GM12875 (cell line): Measurements from ENCODE around the gene PDK4.

ENCODE experiments used
- H3K4me3 ChIP-seq: one replicate; pipeline ENCODE4 v1.5.1; 2011; ENCODE audit warnings: low read depth, low read length, control low read depth
- TF ChIP-seq, protein P1 (sequence below): IDR thresholded peaks from 2 replicates; pipeline ENCODE4 v1.5.1; 2011; ENCODE audit warnings: low read depth, mild to moderate bottlenecking, control low read depth, inconsistent platforms, low read length, moderate library complexity, borderline replicate concordance; ENCODE audit not compliant: insufficient read depth

PDK4 gene

DNA sequence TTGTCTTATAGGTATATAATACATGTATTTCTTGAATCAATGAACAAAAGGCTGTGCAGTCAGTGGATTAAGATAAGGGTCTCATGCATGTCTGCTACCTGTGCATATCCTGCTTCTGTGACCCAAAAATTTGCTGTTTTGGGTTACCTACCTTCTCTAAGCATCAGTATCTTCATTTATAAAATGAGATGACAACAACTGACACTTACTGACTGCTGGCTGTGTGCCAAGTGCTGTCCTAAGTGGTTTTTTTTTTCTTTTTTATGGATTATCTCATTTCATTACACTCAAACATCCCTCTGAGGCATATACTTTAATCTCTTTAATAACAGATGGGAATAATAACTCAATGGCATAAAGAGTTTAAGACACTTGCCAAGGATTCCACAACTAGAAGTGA, 2.1 kb downstream of the PDK4 start:
- H3K4me3 ChIP-seq: no peak overlapping the region
- TF ChIP-seq, protein P1, sequence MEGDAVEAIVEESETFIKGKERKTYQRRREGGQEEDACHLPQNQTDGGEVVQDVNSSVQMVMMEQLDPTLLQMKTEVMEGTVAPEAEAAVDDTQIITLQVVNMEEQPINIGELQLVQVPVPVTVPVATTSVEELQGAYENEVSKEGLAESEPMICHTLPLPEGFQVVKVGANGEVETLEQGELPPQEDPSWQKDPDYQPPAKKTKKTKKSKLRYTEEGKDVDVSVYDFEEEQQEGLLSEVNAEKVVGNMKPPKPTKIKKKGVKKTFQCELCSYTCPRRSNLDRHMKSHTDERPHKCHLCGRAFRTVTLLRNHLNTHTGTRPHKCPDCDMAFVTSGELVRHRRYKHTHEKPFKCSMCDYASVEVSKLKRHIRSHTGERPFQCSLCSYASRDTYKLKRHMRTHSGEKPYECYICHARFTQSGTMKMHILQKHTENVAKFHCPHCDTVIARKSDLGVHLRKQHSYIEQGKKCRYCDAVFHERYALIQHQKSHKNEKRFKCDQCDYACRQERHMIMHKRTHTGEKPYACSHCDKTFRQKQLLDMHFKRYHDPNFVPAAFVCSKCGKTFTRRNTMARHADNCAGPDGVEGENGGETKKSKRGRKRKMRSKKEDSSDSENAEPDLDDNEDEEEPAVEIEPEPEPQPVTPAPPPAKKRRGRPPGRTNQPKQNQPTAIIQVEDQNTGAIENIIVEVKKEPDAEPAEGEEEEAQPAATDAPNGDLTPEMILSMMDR: no peak

DNA sequence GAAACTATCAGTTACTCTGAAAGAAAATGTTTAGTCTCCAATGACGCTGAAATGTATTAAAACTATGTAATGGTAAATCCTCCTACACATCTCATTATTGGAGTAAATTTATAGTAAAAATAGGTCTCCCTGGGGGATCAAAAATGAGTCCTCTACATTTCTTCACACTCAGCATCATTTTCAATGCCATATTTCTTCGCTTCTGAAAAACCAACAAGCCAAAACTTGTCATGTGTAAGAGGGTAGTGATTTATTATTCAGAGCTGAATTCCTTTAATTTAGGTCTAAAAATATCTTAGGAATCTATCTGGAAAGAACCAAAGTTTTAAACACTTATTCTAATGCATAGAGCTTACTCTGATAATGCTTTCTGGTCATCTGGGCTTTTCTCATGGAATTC, 3.0 kb downstream of the PDK4 start:
- no peak overlapping the region for H3K4me3 ChIP-seq
- TF ChIP-seq, protein P1: no peak

DNA sequence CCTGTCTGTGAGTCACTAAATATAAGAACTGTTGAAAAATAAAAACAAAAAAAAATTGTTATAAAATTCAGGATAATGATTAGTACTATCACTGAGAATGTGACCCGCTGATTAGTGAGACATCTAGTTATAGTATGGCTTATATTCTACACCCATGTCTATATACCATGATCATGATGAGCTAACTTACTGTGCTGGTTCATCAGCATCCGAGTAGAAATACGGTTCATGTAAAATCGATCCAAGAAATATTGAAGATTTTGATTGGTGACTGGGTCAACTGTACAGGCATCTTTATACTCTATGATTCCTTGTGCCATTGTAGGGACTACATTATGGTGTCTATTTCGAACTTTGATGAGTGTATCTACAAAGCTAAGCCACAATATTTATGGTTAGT, 3.7 kb downstream of the PDK4 start:
- TF ChIP-seq, protein P1: no peak
- no peak overlapping the region for H3K4me3 ChIP-seq

DNA sequence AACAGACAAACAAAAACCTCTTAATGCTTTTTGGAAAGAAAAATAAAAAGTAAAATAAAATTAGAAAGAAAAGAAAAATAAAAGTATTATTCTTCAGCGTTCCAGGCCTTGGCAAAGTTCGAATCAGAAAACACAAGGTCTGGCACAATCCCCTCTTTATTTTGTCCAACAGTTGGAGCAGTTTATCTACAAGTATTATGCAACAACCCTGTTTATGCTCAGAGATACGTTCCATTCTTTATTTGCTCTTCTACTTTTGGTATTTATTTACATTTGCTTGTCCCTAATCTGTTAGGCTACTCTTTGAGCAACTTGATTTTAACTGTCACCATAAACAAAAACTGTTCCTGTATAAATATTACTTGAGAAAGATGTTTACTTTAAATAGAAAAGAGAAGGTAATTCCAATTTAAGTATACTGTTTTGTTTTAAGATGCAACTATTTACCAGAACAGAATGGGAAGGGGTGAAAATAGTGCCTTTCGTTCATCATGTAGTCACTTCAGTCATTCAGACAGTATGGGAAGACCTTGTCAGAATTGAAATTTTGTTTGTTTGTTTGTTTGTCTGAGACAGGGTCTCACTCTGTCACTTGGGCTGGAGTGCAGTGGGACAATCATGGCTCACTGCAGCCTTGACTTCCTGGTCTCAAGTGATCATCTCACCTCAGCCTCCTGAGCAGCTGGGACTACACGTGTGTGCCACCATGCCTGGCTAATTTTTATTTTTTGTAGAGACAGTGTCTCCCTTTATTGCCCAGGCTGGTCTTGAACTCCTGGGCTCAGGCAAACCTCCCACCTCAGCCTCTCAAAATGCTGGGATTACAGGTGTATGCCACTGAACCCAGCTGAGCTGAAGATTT, 5.7 kb downstream of the PDK4 start:
- TF ChIP-seq, protein P1: no peak
- no peak overlapping the region for H3K4me3 ChIP-seq

DNA sequence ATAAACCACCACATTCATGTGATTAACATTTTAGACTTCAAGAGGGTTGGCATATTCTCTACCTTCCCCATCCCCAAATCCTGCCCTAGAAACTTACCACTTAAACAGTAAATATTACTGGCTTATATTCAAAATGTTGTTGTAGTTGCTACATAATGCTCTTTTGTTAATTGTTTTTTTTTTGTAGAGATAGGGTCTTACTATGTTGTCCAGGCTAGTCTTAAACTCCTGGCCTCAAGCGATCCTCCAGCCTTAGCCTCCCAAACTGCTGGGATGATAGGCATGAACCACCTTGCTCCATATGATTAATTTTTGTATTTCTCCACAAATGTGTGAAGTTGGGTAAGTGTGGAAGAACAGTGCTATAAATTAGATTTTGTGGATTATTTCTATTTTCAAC, 6.5 kb downstream of the PDK4 start:
- no peak overlapping the region for H3K4me3 ChIP-seq
- TF ChIP-seq, protein P1: no peak

DNA sequence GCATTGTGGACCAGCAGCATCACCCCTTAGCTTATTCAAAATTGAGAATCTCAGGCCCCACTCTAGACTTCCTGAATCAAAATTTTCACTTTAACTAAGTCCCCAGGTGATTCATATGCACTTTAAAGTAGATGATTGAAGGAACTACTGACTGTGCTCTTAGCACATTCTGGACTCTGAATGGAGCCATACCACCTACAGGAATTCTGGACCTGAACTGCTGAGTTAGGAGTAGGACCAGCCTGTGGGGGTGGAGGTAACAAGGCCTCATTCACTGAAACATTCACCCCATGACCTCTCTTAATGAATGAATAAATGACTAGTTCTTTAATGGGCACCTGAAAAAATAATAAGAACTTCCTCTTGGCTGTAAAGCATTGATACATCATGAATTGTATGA, 7.3 kb downstream of the PDK4 start:
- TF ChIP-seq, protein P1: no peak
- H3K4me3 ChIP-seq: no peak overlapping the region

DNA sequence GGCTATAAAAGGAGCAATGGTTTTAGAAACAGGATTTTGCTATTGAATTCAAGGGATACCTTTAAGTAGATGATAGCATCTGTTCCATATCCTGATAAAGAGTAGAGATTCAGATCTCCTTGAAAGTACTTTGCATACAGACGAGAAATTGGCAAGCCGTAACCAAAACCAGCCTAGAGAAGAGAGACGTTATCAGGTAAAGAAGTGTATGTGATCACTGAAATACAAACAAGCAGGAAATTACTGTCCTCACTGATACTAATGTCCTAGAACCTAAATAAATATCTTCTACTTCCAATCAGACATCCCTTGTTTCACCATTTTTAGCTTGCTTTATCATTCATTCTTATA, 9.4 kb downstream of the PDK4 start:
- H3K4me3 ChIP-seq: no peak overlapping the region
- TF ChIP-seq, protein P1: no peak
